ENCODE data around the gene DCAF11. TPM values are rescaled to one million over a fixed set of nuclear protein-coding genes. Genes with fewer than 3 reads are reported as not detected.
A peak's percentile ranks its signal among the peaks of the same experiment; 100 is the strongest.

DCAF11 gene
- total RNA-seq, 3 donors from 2014 or later = 78.6 to 81.6 (median 80.9) TPM

GRCh38 chr14:24115422-24116127 lies 998 bp downstream of the DCAF11 start:
- no peaks in the 10 kb centered on the region for H3K9me3 ChIP-seq
- intact Hi-C loops (cut with DNase I; ENCODE audit: low total_unique reads) = no loop called here
- TF ChIP-seq POLR2A (IDR thresholded peaks at IDR 0.05) (no peak), POLR2AphosphoS5 (IDR thresholded peaks at IDR 0.05) (no peak), CTCF (IDR thresholded peaks at IDR 0.05) (no peak)
- peak in 1 of 2 donors; percentile 45 for DNase-seq (ENCODE audit: low spot score in 2 of 2)
- no peaks in the 10 kb centered on the region for H3K36me3 ChIP-seq
- H3K4me3 ChIP-seq = peak overlapping the region; percentile 64 to 74 (median 74)
- H3K4me1 ChIP-seq = peaks cover 4 to 13% of the 10 kb centered on the region in 2 donors
- no peaks in the 10 kb centered on the region for H3K27me3 ChIP-seq
- peak overlapping the region; percentile 98 to 99 for H3K27ac ChIP-seq

- Histone ChIP-seq H3K4me1 (peaks cover 4 to 13% of the 10 kb centered on the region in 2 donors), H3K9me3 (no peaks in the 10 kb centered on the region), H3K36me3 (no peaks in the 10 kb centered on the region), H3K27me3 (no peaks in the 10 kb centered on the region), H3K27ac (peak overlapping the region in 1 of 2 donors; percentile 99), H3K4me3 (peak overlapping the region in 2 of 3 donors; percentile 74)
- TF ChIP-seq POLR2AphosphoS5 (IDR thresholded peaks at IDR 0.05) (no peak), CTCF (IDR thresholded peaks at IDR 0.05) (no peak), POLR2A (IDR thresholded peaks at IDR 0.05) (no peak)
- intact Hi-C loops (cut with DNase I; ENCODE audit: low total_unique reads) = no loop called here
- DNase-seq (ENCODE audit: low spot score in 2 of 2) = no peak
Measured at GRCh38 chr14:24116128-24116814, 1.7 kb downstream of the DCAF11 start.

GRCh38 chr14:24117179-24117578 lies 2.6 kb downstream of the DCAF11 start:
- peaks cover 4 to 13% of the 10 kb centered on the region in 2 donors for H3K4me1 ChIP-seq
- TF ChIP-seq POLR2AphosphoS5 (IDR thresholded peaks at IDR 0.05) (no peak), CTCF (IDR thresholded peaks at IDR 0.05) (no peak), POLR2A (IDR thresholded peaks at IDR 0.05) (no peak)
- intact Hi-C loops (cut with DNase I; ENCODE audit: low total_unique reads) = no loop called here
- H3K36me3 ChIP-seq = no peaks in the 10 kb centered on the region
- DNase-seq (ENCODE audit: low spot score in 2 of 2) = no peak
- H3K9me3 ChIP-seq = no peaks in the 10 kb centered on the region
- no peak overlapping the region for H3K4me3 ChIP-seq
- no peaks in the 10 kb centered on the region for H3K27me3 ChIP-seq
- H3K27ac ChIP-seq = no peak overlapping the region

GRCh38 chr14:24119691-24120090 lies 5.1 kb downstream of the DCAF11 start:
- TF ChIP-seq POLR2A (IDR thresholded peaks at IDR 0.05) = no peak
- TF ChIP-seq POLR2AphosphoS5 (IDR thresholded peaks at IDR 0.05) = no peak
- TF ChIP-seq CTCF (IDR thresholded peaks at IDR 0.05) = no peak
- no peak overlapping the region for H3K27ac ChIP-seq
- peaks cover 4 to 13% of the 10 kb centered on the region in 2 donors for H3K4me1 ChIP-seq
- H3K36me3 ChIP-seq = peaks cover 14% of the 10 kb centered on the region
- no peaks in the 10 kb centered on the region for H3K27me3 ChIP-seq
- no peaks in the 10 kb centered on the region for H3K9me3 ChIP-seq
- DNase-seq (ENCODE audit: low spot score in 2 of 2) = peak in 1 of 2 donors; percentile 33
- no peak overlapping the region for H3K4me3 ChIP-seq
- intact Hi-C loops (cut with DNase I; ENCODE audit: low total_unique reads) = loop anchor here (5.0 kb wide), 1 partner anchor 1187 kb away; no protein-coding TSS in a partner anchor

GRCh38 chr14:24121210-24121609 lies 6.6 kb downstream of the DCAF11 start:
- Histone ChIP-seq H3K4me3 (no peak overlapping the region), H3K36me3 (peaks cover 14% of the 10 kb centered on the region), H3K9me3 (no peaks in the 10 kb centered on the region), H3K4me1 (peaks cover 4 to 7% of the 10 kb centered on the region in 2 donors), H3K27me3 (no peaks in the 10 kb centered on the region), H3K27ac (no peak overlapping the region)
- TF ChIP-seq POLR2AphosphoS5 (IDR thresholded peaks at IDR 0.05) (no peak), CTCF (IDR thresholded peaks at IDR 0.05) (no peak), POLR2A (IDR thresholded peaks at IDR 0.05) (no peak)
- no peak for DNase-seq (ENCODE audit: low spot score in 2 of 2)
- intact Hi-C loops (cut with DNase I; ENCODE audit: low total_unique reads) = loop anchor here (5.0 kb wide), 1 partner anchor 1189 kb away; no protein-coding TSS in a partner anchor

All from breast epithelium (tissue), 4 donors.